Common myeloid progenitor, CD34-positive (primary cell): ENCODE measurements around the gene TMEM114.

Experiments used
- CTCF ChIA-PET: fragments of 350-600 bp; sonication (Branson Sonifier 250); formaldehyde crosslinking; loops from one replicate; lab custom pipeline; 2021; ENCODE audit warnings: antibody characterized with exemption; lab: Charles Lee
- POLR2A ChIA-PET: fragments of 350-600 bp; sonication (Branson Sonifier 250); formaldehyde crosslinking; loops from one replicate; lab custom pipeline; 2021; ENCODE audit warnings: antibody characterized with exemption; lab: Charles Lee
- DNase-seq, 3 donors: peaks; one replicate each; pipeline versions ENCODE4 v3.0.0 to v3.0.0-alpha.2; 2013
- H3K27ac ChIP-seq, 2 experiments: 1 replicate in 1 of 2; 2 replicates in 1 of 2; pipeline ENCODE4 v1.7.0; 2013; ENCODE audit warnings: inconsistent platforms in 2 of 2, low read length in 2 of 2, mild to moderate bottlenecking in 2 of 2, low read depth in 1 of 2, moderate library complexity in 1 of 2; ENCODE audit not compliant: severe bottlenecking in 2 of 2, insufficient read depth in 1 of 2, poor library complexity in 1 of 2
- H3K27me3 ChIP-seq, 5 experiments: replicated peaks in 2 of 5; 1 replicate in 3 of 5; 2 replicates in 2 of 5; pipeline versions ENCODE4 v1.6.1 to v1.7.0; 2013; ENCODE audit warnings: low read length in 4 of 5, mild to moderate bottlenecking in 2 of 5, moderate library complexity in 2 of 5, inconsistent platforms in 1 of 5; ENCODE audit not compliant: insufficient read depth in 5 of 5, control insufficient read depth in 4 of 5
- H3K36me3 ChIP-seq, 4 experiments: 1 replicate in 2 of 4; 2 replicates in 2 of 4; pipeline versions ENCODE4 v1.6.1 to v1.7.0; 2013; ENCODE audit warnings: low read length in 3 of 4, control low read depth in 1 of 4, mild to moderate bottlenecking in 1 of 4; ENCODE audit not compliant: control insufficient read depth in 4 of 4, insufficient read depth in 4 of 4
- H3K4me1 ChIP-seq, 4 experiments: 1 replicate in 3 of 4; 2 replicates in 1 of 4; pipeline versions ENCODE4 v1.6.1 to v1.7.1; 2013; ENCODE audit warnings: low read length in 3 of 4, mild to moderate bottlenecking in 3 of 4, control low read depth in 1 of 4, inconsistent platforms in 1 of 4, moderate library complexity in 1 of 4; ENCODE audit not compliant: control insufficient read depth in 4 of 4, insufficient read depth in 4 of 4; ENCODE audit errors: control extremely low read depth in 1 of 4
- H3K4me3 ChIP-seq, 7 experiments: 1 replicate in 4 of 7; 2 replicates in 3 of 7; pipeline versions ENCODE4 v1.5.1 to v1.7.0; 2013; ENCODE audit warnings: mild to moderate bottlenecking in 7 of 7, low read length in 6 of 7, moderate library complexity in 6 of 7, inconsistent platforms in 2 of 7, low read depth in 2 of 7, control low read depth in 1 of 7; ENCODE audit not compliant: insufficient read depth in 4 of 7, control insufficient read depth in 1 of 7; ENCODE audit errors: extremely low read depth in 1 of 7
- H3K9me3 ChIP-seq, 5 experiments: 1 replicate in 4 of 5; 2 replicates in 1 of 5; pipeline versions ENCODE4 v1.6.1 to v1.7.1; 2013; ENCODE audit warnings: low read length in 4 of 5, mild to moderate bottlenecking in 2 of 5, inconsistent platforms in 1 of 5, low read depth in 1 of 5, moderate library complexity in 1 of 5; ENCODE audit not compliant: control insufficient read depth in 4 of 5, insufficient read depth in 2 of 5; ENCODE audit errors: control extremely low read depth in 1 of 5
- WGBS: methylation state at CpG from one replicate; pipeline ENCODE4 v1.1.5; 2013; ENCODE audit not compliant: insufficient coverage; 5-methylcytosine and 5-hydroxymethylcytosine counted together

TMEM114 gene

DNA sequence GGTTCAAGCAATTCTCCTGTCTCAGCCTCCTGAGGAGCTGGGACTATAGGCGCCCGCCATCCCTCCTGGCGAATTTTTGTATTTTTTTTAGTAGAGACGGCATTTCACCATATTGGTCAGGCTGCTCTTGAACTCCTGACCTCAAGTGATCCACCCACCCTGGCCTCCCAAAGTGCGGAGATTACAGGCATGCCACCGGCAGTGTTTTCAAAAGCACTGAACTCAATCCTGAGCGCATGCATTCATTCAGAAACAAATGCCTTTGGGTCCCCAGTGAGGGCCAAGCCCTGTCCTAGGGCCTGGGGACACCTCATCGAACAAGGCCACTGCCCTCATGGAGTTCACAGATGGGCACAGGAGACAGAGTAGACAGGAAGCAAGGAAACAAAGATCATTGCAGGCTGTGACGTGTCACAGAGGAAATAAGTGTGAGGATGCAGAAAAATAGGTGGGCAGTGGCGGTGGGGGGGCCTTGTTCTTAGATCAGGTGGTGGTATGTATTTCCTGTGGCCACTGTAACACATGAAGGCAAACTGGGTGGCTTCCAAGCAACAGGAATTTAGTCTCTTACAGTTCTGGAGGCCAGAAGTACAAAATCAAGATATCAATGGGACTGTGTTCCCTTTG, 12.5 kb downstream of the TMEM114 start:
- 93% methylated on average over 9 of the region's 10 CpGs for WGBS
- Histone ChIP-seq H3K27ac (no peak overlapping the region), H3K36me3 (no peaks in the 10 kb centered on the region), H3K9me3 (no peaks in the 10 kb centered on the region), H3K27me3 (peaks cover 0 to 3% (median 2%) of the 10 kb centered on the region in 5 experiments), H3K4me3 (no peak overlapping the region), H3K4me1 (peaks cover 0 to 8% (median 7%) of the 10 kb centered on the region in 4 experiments)
- DNase-seq = no peak
- ChIA-PET POLR2A (no interaction called here), CTCF (interaction anchor here (0.6 kb wide), 1 partner anchor 296 kb away, joined by 3 read pairs; no protein-coding TSS in a partner anchor)

DNA sequence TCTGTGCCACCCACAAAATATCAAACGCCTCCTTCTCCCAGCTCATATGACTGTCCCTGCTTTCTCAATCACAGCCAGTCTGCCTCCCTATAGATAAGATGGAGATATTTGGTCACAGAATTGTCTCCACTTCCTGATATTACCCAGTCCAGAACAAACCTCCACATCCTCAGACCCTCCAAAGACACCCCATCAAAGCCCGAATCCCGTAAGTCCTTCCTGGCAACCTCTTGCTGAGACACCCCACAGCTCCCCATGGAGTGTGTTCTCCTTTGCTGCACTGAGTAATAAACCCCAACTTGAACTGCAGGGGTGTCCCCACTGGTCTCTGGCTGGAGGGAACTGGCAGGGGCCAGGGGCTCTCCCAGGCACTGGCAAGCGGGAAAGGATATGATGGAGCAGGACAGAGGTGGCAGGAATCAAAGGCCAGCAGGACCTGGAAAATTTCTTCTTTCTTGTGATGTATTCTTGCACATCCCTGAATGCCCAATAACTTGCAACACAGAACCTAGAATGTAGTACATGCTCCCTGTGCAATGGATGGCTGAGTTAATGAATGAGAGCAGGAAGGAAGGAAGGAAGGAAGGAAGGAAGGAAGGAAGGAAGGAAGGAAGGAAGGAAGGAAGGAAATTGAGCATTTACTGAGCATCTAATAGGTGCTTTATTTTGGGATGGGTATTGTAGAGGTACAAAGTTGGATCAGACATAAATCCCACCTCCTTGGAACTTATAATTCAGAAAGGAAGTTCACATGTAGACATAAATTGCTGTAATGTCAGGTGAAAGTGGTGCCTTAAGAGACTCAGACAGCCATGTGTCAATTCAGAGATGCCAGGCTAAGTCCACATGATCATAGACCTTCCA, 13.9 kb downstream of the TMEM114 start:
- 100% methylated on average over 1 of the region's 4 CpGs for WGBS
- CTCF ChIA-PET = interaction anchor here (2.5 kb wide), 1 partner anchor 10 kb away, joined by 6 read pairs; no protein-coding TSS in a partner anchor
- POLR2A ChIA-PET = no interaction called here

DNA sequence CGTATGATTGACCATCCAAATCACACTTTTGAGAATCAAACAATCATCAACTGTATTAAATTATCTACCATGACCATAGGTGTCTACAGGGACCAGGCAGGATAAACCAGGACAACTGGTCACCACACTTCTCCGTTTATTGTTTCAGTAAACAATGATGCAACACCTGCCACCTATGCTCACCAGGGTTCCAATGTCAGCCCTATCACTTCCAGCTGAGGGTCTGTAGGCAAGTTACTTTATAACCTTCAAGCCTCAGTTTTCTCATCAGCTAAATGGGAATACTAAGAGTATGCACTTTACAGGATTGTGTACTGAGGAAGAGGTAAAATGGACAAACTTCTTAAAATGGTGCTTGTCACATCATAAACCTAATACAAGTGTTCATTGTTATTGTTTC, 14.9 kb downstream of the TMEM114 start:
- Histone ChIP-seq H3K27ac (no peak overlapping the region), H3K27me3 (peaks cover 0 to 5% (median 2%) of the 10 kb centered on the region in 5 experiments), H3K4me3 (no peak overlapping the region), H3K36me3 (no peaks in the 10 kb centered on the region), H3K9me3 (no peaks in the 10 kb centered on the region), H3K4me1 (peaks cover 0 to 4% (median 3%) of the 10 kb centered on the region in 4 experiments)
- ChIA-PET CTCF (interaction anchor here (1.3 to 2.5 kb wide), 3 partner anchors 9 to 70 kb away, joined by 3 to 6 read pairs (median 6); no protein-coding TSS in a partner anchor), POLR2A (no interaction called here)
- WGBS = 79% methylated on average over 2 of the region's 2 CpGs
- DNase-seq = no peak

More for the DNA sequence above, 13.9 kb downstream of the TMEM114 start:
- H3K27me3 ChIP-seq = peaks cover 0 to 3% (median 2%) of the 10 kb centered on the region in 5 experiments
- no peaks in the 10 kb centered on the region for H3K36me3 ChIP-seq
- DNase-seq = no peak
- peaks cover 0 to 4% (median 1%) of the 10 kb centered on the region in 4 experiments for H3K4me1 ChIP-seq
- no peak overlapping the region for H3K4me3 ChIP-seq
- H3K9me3 ChIP-seq = no peaks in the 10 kb centered on the region
- H3K27ac ChIP-seq = no peak overlapping the region

DNA sequence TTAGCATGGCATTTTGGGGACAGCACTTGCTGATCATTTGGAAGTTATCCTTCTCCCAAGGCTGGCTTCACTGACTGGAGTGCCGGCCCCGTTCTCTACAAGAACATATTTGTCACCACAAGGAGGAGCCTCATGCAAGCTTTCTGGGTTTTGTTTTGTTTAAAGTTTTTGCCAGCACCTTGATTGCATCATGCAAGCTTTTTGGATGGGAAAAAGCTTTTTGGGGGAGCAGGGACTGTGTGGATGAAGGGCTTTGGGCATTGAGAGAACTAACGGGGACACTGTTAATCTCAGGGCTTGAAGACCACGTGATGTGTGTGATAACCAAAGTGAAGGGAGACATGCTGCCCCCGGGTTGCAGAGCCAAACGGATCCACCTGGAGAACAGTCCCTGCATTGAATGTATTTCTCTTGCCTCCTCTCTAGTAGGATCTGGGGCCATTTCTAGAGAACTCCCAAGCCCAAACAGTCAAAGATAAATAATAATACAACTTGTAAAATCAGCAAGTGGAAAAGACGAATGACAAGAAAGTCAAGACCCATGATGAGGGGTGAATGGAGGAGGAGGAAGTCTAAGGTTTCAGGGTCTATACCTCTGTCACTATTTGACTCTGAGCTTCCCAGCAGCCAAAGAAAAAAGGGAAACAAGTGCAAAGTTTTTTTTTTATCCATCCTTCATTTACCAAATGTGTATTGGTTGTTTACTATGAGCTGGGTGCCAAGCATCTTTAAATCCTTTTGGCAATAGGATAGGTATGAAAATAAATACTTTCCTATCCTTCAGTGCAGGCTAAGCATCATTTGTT, 17.2 kb downstream of the TMEM114 start:
- Histone ChIP-seq H3K9me3 (no peaks in the 10 kb centered on the region), H3K36me3 (no peaks in the 10 kb centered on the region), H3K27ac (no peak overlapping the region), H3K4me1 (peaks cover 0 to 4% (median 3%) of the 10 kb centered on the region in 4 experiments), H3K4me3 (no peak overlapping the region), H3K27me3 (peaks cover 0 to 12% (median under 1%) of the 10 kb centered on the region in 5 experiments)
- ChIA-PET CTCF (interaction anchor here (0.6 to 3.7 kb wide), 15 partner anchors 10 to 326 kb away, joined by 3 to 22 read pairs (median 4); partner anchors contain the start of gene TMEM114), POLR2A (no interaction called here)
- DNase-seq = peak; percentile 45 to 63 (median 59)
- WGBS = 67% methylated on average over 5 of the region's 7 CpGs

DNA sequence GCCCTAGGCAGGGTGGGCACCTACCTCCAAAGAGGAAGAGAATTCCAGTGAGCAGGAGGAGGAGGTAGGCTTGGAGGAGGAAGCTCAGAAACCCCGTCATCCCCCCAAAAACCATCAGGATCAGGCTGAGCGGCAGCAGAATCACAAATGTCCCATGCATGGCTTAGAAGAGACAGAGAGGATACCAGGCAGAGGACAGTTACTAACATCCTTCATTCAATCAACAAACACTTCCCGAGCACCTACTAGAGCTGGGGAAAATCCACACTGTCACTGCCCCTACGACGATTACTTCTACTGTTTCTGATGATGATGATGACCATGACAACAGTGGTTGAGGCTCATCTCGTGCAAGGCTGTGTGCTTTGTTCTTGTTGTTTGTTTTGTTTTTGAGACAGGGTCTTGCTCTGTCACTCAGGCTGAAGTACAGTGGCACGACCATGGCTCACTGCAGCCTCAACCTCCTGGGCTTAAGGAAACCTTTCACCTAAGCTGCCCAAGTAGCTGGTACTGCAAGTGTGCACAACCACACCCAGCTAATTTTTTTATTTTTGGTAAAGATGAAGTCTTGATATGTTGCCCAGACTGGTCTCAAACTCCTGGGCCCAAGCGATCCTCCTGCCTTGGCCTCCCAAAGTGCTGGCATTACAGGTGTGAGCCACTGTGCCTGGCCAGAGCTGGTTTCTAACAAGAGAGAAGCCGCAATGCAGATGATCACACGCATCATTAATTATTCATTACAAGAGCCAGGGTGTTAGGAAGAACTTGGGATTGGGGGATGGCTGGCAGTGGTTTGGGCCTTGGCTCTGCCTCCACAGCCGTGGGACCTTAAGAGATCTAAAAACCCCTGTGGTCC, 18.0 kb downstream of the TMEM114 start:
- ChIA-PET CTCF (interaction anchor here (0.9 to 3.7 kb wide), 18 partner anchors 11 to 436 kb away, joined by 3 to 22 read pairs (median 4); partner anchors contain the start of gene TMEM114), POLR2A (no interaction called here)
- Histone ChIP-seq H3K27me3 (peaks cover 0 to 12% (median 0%) of the 10 kb centered on the region in 5 experiments), H3K27ac (no peak overlapping the region), H3K4me1 (peaks cover 0 to 6% (median 3%) of the 10 kb centered on the region in 4 experiments), H3K36me3 (no peaks in the 10 kb centered on the region), H3K9me3 (no peaks in the 10 kb centered on the region), H3K4me3 (no peak overlapping the region)
- 81% methylated on average over 6 of the region's 11 CpGs for WGBS
- no peak for DNase-seq
